HEK293T (cell line): ENCODE measurements around the gene PXMP4.
"Not testable (repeated sequence)": the region's sequence is repeated elsewhere in the genome, so short reads cannot be mapped to it uniquely, and the experiment has no call there.

ENCODE experiments used
- BHLHE40 ChIP-seq: fragments of 450-650 bp; IDR thresholded peaks from 2 replicates; pipeline ENCODE4 v1.6.1; 2016; ENCODE audit warnings: mild to moderate bottlenecking, moderate library complexity, borderline replicate concordance
- CTBP1 ChIP-seq: fragments of 450-650 bp; IDR thresholded peaks from 2 replicates; pipeline ENCODE4 v1.6.1; 2016; ENCODE audit warnings: borderline replicate concordance
- ELF4 ChIP-seq: fragments of 450-650 bp; IDR thresholded peaks from 2 replicates; pipeline ENCODE4 v1.6.1; 2017; ENCODE audit warnings: antibody characterized with exemption
- FOXM1 ChIP-seq: fragments of 450-650 bp; IDR thresholded peaks from 2 replicates; pipeline ENCODE4 v1.6.1; 2017; ENCODE audit warnings: mild to moderate bottlenecking, borderline replicate concordance
- HDGF ChIP-seq: fragments of 450-650 bp; IDR thresholded peaks from 2 replicates; pipeline ENCODE4 v1.6.1; 2017; ENCODE audit warnings: antibody characterized with exemption, borderline replicate concordance
- L3MBTL2 ChIP-seq: fragments of 450-650 bp; conservative IDR thresholded peaks from 2 replicates; pipeline ENCODE4 v1.6.1; 2016; ENCODE audit warnings: mild to moderate bottlenecking
- NFRKB ChIP-seq: fragments of 450-650 bp; IDR thresholded peaks from 2 replicates; pipeline ENCODE4 v1.6.1; 2016; ENCODE audit warnings: mild to moderate bottlenecking, moderate library complexity
- SUZ12 ChIP-seq: fragments of 450-650 bp; IDR thresholded peaks from 2 replicates; pipeline ENCODE4 v1.6.1; 2016; ENCODE audit warnings: mild to moderate bottlenecking
- TARDBP ChIP-seq: fragments of 450-650 bp; IDR thresholded peaks from 2 replicates; pipeline ENCODE4 v1.6.1; 2016
- ZNF384 ChIP-seq: fragments of 450-650 bp; IDR thresholded peaks from 2 replicates; pipeline ENCODE4 v1.6.1; 2016

GRCh38 chr20:33698966-33699365 lies 21.1 kb downstream of the PXMP4 start:
- not testable (repeated sequence) for TF ChIP-seq TARDBP, L3MBTL2, ELF4, ZNF384, CTBP1, HDGF, NFRKB, BHLHE40, SUZ12, FOXM1
